ENCODE data around the gene HK1. TPM values are rescaled to one million over a fixed set of nuclear protein-coding genes. Genes with fewer than 3 reads are reported as not detected.
A peak's percentile ranks its signal among the peaks of the same experiment; 100 is the strongest.
"Not testable (repeated sequence)": the region's sequence is repeated elsewhere in the genome, so short reads cannot be mapped to it uniquely, and the experiment has no call there.

Gene HK1
- total and polyA plus RNA-seq, 4 experiments from 2014 or later: 68.6 to 156 (median 112) TPM

- H3K4me1 ChIP-seq (ENCODE audit: insufficient read depth, low read length); intact Hi-C loops (cut with micrococcal nuclease); H3K27ac Mint-ChIP-seq; H3K4me3 ChIP-seq (ENCODE audit: low read length in 2 of 2); H3K27ac ChIP-seq (ENCODE audit: low read depth, low read length); DNase-seq; H3K27me3 Mint-ChIP-seq; H3K9me3 Mint-ChIP-seq; H3K4me1 Mint-ChIP-seq; H3K9me3 ChIP-seq (ENCODE audit: control insufficient read depth in 1 of 2, low read length in 2 of 2); H3K4me3 Mint-ChIP-seq; H3K36me3 ChIP-seq (ENCODE audit: insufficient read depth, low read length); POLR2A ChIA-PET (ENCODE audit: partially characterized antibody); H3K27me3 ChIP-seq (ENCODE audit: insufficient read depth, low read length); CTCF ChIA-PET (ENCODE audit: partially characterized antibody): not testable (repeated sequence)
- H3K36me3 Mint-ChIP-seq: peaks cover 13 to 24% of the 10 kb centered on the region in 2 donors
These were observed 26.9 kb upstream of the HK1 start for GRCh38 chr10:69251417-69251816.

DNA sequence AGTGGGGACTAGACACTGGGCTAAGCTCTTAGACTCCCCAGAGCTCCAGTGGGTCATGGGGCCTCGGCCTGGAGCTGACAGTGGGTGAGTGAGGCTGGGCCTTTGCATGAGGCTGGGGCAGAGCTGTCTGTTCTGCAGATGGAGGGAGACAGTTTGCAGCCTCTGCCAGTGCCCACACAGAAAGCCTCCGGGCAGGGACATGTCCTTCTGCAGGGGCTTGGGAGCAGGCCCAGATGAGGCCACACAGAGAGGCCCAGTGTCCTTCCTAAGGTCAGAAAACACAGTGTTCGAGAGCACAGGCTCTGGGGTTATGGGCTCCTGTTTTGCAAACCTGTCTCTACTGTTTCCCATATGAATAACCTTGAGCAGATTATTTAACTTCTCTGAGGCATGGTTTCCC, 25.1 kb upstream of the HK1 start:
- Mint-ChIP-seq H3K4me3 (no peak overlapping the region), H3K36me3 (peaks cover 23 to 33% of the 10 kb centered on the region in 2 donors), H3K27ac (peak overlapping the region in 1 of 7 donors; percentile 32), H3K9me3 (peaks cover 0 to 2% (median 0%) of the 10 kb centered on the region in 8 donors), H3K27me3 (no peaks in the 10 kb centered on the region), H3K4me1 (no peaks in the 10 kb centered on the region)
- CTCF ChIA-PET (ENCODE audit: partially characterized antibody): interaction anchor here (1.0 kb wide), 1 partner anchor 118 kb away, joined by 3 read pairs; no protein-coding TSS in a partner anchor
- Histone ChIP-seq H3K27ac (ENCODE audit: low read depth, low read length) (no peak overlapping the region), H3K4me3 (ENCODE audit: low read length in 2 of 2) (no peak overlapping the region), H3K4me1 (ENCODE audit: insufficient read depth, low read length) (no peaks in the 10 kb centered on the region), H3K27me3 (ENCODE audit: insufficient read depth, low read length) (no peaks in the 10 kb centered on the region), H3K9me3 (ENCODE audit: control insufficient read depth in 1 of 2, low read length in 2 of 2) (no peaks in the 10 kb centered on the region), H3K36me3 (ENCODE audit: insufficient read depth, low read length) (no peaks in the 10 kb centered on the region)
- no peak for DNase-seq
- intact Hi-C loops (cut with micrococcal nuclease): no loop called here
- POLR2A ChIA-PET (ENCODE audit: partially characterized antibody): no interaction called here

GRCh38 chr10:69254877-69255276, 23.4 kb upstream of the HK1 start:
- Histone ChIP-seq H3K4me3 (ENCODE audit: low read length in 2 of 2) (no peak overlapping the region), H3K36me3 (ENCODE audit: insufficient read depth, low read length) (no peaks in the 10 kb centered on the region), H3K4me1 (ENCODE audit: insufficient read depth, low read length) (no peaks in the 10 kb centered on the region), H3K27me3 (ENCODE audit: insufficient read depth, low read length) (no peaks in the 10 kb centered on the region), H3K27ac (ENCODE audit: low read depth, low read length) (no peak overlapping the region), H3K9me3 (ENCODE audit: control insufficient read depth in 1 of 2, low read length in 2 of 2) (no peaks in the 10 kb centered on the region)
- Mint-ChIP-seq H3K36me3 (peaks cover 16 to 32% of the 10 kb centered on the region in 2 donors), H3K27me3 (no peaks in the 10 kb centered on the region), H3K9me3 (peaks cover 0 to 2% (median 0%) of the 10 kb centered on the region in 8 donors), H3K27ac (no peak overlapping the region), H3K4me3 (no peak overlapping the region), H3K4me1 (no peaks in the 10 kb centered on the region)
- CTCF ChIA-PET (ENCODE audit: partially characterized antibody): interaction anchor here (0.8 kb wide), 1 partner anchor 9 kb away, joined by 3 read pairs; no protein-coding TSS in a partner anchor
- POLR2A ChIA-PET (ENCODE audit: partially characterized antibody): no interaction called here
- no peak for DNase-seq
- intact Hi-C loops (cut with micrococcal nuclease): no loop called here

DNA sequence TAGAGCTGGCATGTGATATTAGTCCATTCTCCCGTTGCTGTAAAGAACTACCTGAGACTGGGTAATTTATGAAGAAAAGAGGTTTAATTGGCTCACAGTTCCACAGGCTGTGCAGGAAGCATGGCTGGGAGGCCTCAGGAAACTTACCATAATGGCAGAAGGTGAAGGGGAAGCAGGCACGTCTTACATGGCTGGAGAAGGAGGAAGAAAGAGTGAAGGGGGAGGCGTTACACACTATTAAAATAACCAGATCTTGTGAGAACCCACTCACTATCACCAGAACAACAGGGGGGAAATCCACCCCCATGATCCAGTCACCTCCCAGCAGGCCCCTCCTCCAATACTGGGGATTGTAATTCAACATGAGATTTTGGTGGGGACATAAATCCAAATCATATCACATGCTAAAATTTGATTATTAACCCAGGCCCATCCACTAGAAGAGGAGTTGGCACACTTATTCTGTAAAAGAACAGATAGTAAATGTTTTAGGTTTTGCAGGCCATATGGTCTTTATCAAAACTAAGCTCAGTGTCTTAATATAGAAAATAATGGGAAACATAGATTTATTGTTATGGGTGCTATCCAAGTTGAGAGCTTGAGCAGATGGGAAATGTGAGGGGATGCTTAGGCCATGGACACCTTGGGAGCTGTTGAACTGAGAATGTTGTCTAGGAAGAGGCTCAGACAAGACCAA, 18.6 kb upstream of the HK1 start:
- no peak overlapping the region for H3K4me3 Mint-ChIP-seq
- Histone ChIP-seq H3K36me3 (ENCODE audit: insufficient read depth, low read length) (no peaks in the 10 kb centered on the region), H3K27ac (ENCODE audit: low read depth, low read length) (no peak overlapping the region), H3K4me3 (ENCODE audit: low read length in 2 of 2) (no peak overlapping the region), H3K4me1 (ENCODE audit: insufficient read depth, low read length) (no peaks in the 10 kb centered on the region), H3K9me3 (ENCODE audit: control insufficient read depth in 1 of 2, low read length in 2 of 2) (no peaks in the 10 kb centered on the region), H3K27me3 (ENCODE audit: insufficient read depth, low read length) (no peaks in the 10 kb centered on the region)
- no peaks in the 10 kb centered on the region for H3K27me3 Mint-ChIP-seq
- intact Hi-C loops (cut with micrococcal nuclease): no loop called here
- POLR2A ChIA-PET (ENCODE audit: partially characterized antibody): no interaction called here
- peaks cover 10 to 24% of the 10 kb centered on the region in 2 donors for H3K36me3 Mint-ChIP-seq
- CTCF ChIA-PET (ENCODE audit: partially characterized antibody): interaction anchor here (0.5 to 1.8 kb wide), 5 partner anchors 13 to 255 kb away, joined by 3 to 4 read pairs (median 3); no protein-coding TSS in a partner anchor
- H3K4me1 Mint-ChIP-seq: peaks cover 3 to 12% (median 10%) of the 10 kb centered on the region in 4 donors
- H3K9me3 Mint-ChIP-seq: no peaks in the 10 kb centered on the region
- no peak for DNase-seq
- peak overlapping the region in 3 of 7 donors; percentile 25 to 58 (median 53) for H3K27ac Mint-ChIP-seq

DNA sequence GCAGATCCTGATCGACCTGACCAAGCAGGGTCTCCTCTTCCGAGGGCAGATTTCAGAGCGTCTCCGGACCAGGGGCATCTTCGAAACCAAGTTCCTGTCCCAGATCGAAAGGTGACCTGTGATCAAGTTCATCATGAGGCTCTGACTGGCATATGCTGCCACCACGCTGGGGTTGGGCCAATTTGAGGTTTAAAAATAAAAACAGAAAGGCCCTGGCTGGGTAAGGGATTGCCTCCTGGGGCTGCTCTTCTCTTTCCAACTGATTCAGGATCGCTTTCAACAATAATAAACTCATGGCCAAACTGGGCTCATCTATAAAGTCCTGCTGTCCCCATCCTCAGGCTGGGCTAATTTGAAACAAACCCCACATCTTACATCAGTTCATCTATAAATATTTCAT, 17.1 kb upstream of the HK1 start:
- ChIA-PET POLR2A (ENCODE audit: partially characterized antibody) (no interaction called here), CTCF (ENCODE audit: partially characterized antibody) (interaction anchor here (1.2 to 1.8 kb wide), 2 partner anchors 131 to 254 kb away, joined by 3 to 4 read pairs; no protein-coding TSS in a partner anchor)
- H3K4me3 ChIP-seq (ENCODE audit: low read length in 2 of 2): no peak overlapping the region
- Mint-ChIP-seq H3K9me3 (no peaks in the 10 kb centered on the region), H3K27ac (no peak overlapping the region), H3K4me1 (peaks cover 3 to 12% (median 10%) of the 10 kb centered on the region in 4 donors), H3K4me3 (no peak overlapping the region), H3K27me3 (no peaks in the 10 kb centered on the region), H3K36me3 (peaks cover 13 to 23% of the 10 kb centered on the region in 2 donors)
- intact Hi-C loops (cut with micrococcal nuclease): no loop called here
- no peak overlapping the region for H3K27ac ChIP-seq (ENCODE audit: low read depth, low read length)
- no peaks in the 10 kb centered on the region for H3K9me3 ChIP-seq (ENCODE audit: control insufficient read depth in 1 of 2, low read length in 2 of 2)
- H3K36me3 ChIP-seq (ENCODE audit: insufficient read depth, low read length): no peaks in the 10 kb centered on the region
- no peak for DNase-seq
- H3K4me1 ChIP-seq (ENCODE audit: insufficient read depth, low read length): no peaks in the 10 kb centered on the region
- no peaks in the 10 kb centered on the region for H3K27me3 ChIP-seq (ENCODE audit: insufficient read depth, low read length)

GRCh38 chr10:69262292-69262751, 16.0 kb upstream of the HK1 start:
- no peak overlapping the region for H3K27ac ChIP-seq (ENCODE audit: low read depth, low read length)
- H3K4me1 ChIP-seq (ENCODE audit: insufficient read depth, low read length): no peaks in the 10 kb centered on the region
- no peaks in the 10 kb centered on the region for H3K9me3 ChIP-seq (ENCODE audit: control insufficient read depth in 1 of 2, low read length in 2 of 2)
- Mint-ChIP-seq H3K4me3 (peak overlapping the region in 2 of 8 donors; percentile 1 to 35), H3K36me3 (peaks cover 7 to 17% of the 10 kb centered on the region in 2 donors), H3K4me1 (peaks cover 3 to 12% (median 10%) of the 10 kb centered on the region in 4 donors), H3K9me3 (no peaks in the 10 kb centered on the region), H3K27me3 (no peaks in the 10 kb centered on the region), H3K27ac (peak overlapping the region in 3 of 7 donors; percentile 10 to 63 (median 24))
- H3K27me3 ChIP-seq (ENCODE audit: insufficient read depth, low read length): no peaks in the 10 kb centered on the region
- CTCF ChIA-PET (ENCODE audit: partially characterized antibody): no interaction called here
- intact Hi-C loops (cut with micrococcal nuclease): no loop called here
- POLR2A ChIA-PET (ENCODE audit: partially characterized antibody): no interaction called here
- no peak overlapping the region for H3K4me3 ChIP-seq (ENCODE audit: low read length in 2 of 2)
- no peak for DNase-seq
- no peaks in the 10 kb centered on the region for H3K36me3 ChIP-seq (ENCODE audit: insufficient read depth, low read length)

- POLR2A ChIA-PET (ENCODE audit: partially characterized antibody): no interaction called here
- Histone ChIP-seq H3K4me1 (ENCODE audit: insufficient read depth, low read length) (no peaks in the 10 kb centered on the region), H3K27me3 (ENCODE audit: insufficient read depth, low read length) (no peaks in the 10 kb centered on the region), H3K9me3 (ENCODE audit: control insufficient read depth in 1 of 2, low read length in 2 of 2) (no peaks in the 10 kb centered on the region), H3K4me3 (ENCODE audit: low read length in 2 of 2) (no peak overlapping the region), H3K27ac (ENCODE audit: low read depth, low read length) (no peak overlapping the region), H3K36me3 (ENCODE audit: insufficient read depth, low read length) (no peaks in the 10 kb centered on the region)
- H3K4me3 Mint-ChIP-seq: no peak overlapping the region
- H3K36me3 Mint-ChIP-seq: peaks cover 3 to 7% of the 10 kb centered on the region in 2 donors
- DNase-seq: no peak
- H3K27ac Mint-ChIP-seq: no peak overlapping the region
- CTCF ChIA-PET (ENCODE audit: partially characterized antibody): no interaction called here
- H3K4me1 Mint-ChIP-seq: peaks cover 3 to 12% (median 10%) of the 10 kb centered on the region in 4 donors
- intact Hi-C loops (cut with micrococcal nuclease): no loop called here
- no peaks in the 10 kb centered on the region for H3K9me3 Mint-ChIP-seq
- H3K27me3 Mint-ChIP-seq: no peaks in the 10 kb centered on the region
These were observed 12.8 kb upstream of the HK1 start for GRCh38 chr10:69265521-69265920.
